H1 (cell line): ENCODE data around the gene SNAPC2. TPM values are rescaled to one million over a fixed set of nuclear protein-coding genes. Genes with fewer than 3 reads are reported as not detected.

ENCODE experiments used
- CTCF ChIA-PET: fragments of 300-600 bp; sonication (Branson Sonifier 250); formaldehyde crosslinking; loops from one replicate; lab custom pipeline; 2021; ENCODE audit not compliant: partially characterized antibody; lab: Charles Lee
- POLR2A ChIA-PET: fragments of 300-600 bp; sonication (Branson Sonifier 250); formaldehyde crosslinking; loops from one replicate; lab custom pipeline; 2021; ENCODE audit warnings: inconsistent platforms; ENCODE audit not compliant: partially characterized antibody; lab: Charles Lee
- DNase-seq, 2 experiments: peaks; one replicate each; pipeline versions ENCODE4 v3.0.0 to v3.0.0-alpha.2; 2010 to 2022; ENCODE audit warnings: low spot score in 2 of 2, low read depth in 1 of 2, mixed read lengths in 1 of 2
- FAIRE-seq: peaks from 2 replicates; lab custom pipeline; 2011; peaks lifted over from hg19 to GRCh38; lab: Jason Lieb, UNC
- H2AFZ ChIP-seq: 2 replicates; pipeline ENCODE4 v1.8.1; 2012; ENCODE audit warnings: low read length, inconsistent platforms
- H2AK5ac ChIP-seq: 2 replicates; pipeline ENCODE4 v1.6.1; 2013; ENCODE audit warnings: low read depth, low read length
- H2BK120ac ChIP-seq: replicated peaks from 2 replicates; pipeline ENCODE3; 2013; ENCODE audit warnings: low read depth, low read length, inconsistent platforms
- H2BK12ac ChIP-seq: 2 replicates; pipeline ENCODE4 v1.6.1; 2013; ENCODE audit warnings: low read depth, low read length
- H2BK15ac ChIP-seq: 2 replicates; pipeline ENCODE4 v1.6.1; 2013; ENCODE audit warnings: low read length
- H2BK20ac ChIP-seq: 2 replicates; pipeline ENCODE4 v1.6.1; 2013; ENCODE audit warnings: low read length
- H2BK5ac ChIP-seq: 2 replicates; pipeline ENCODE4 v1.6.1; 2013; ENCODE audit warnings: low read depth, low read length
- H3K14ac ChIP-seq: 2 replicates; pipeline ENCODE4 v1.6.1; 2013; ENCODE audit warnings: inconsistent platforms; ENCODE audit not compliant: insufficient read length
- H3K18ac ChIP-seq: 2 replicates; pipeline ENCODE4 v1.6.1; 2013; ENCODE audit warnings: low read length; ENCODE audit errors: extremely low read depth
- H3K23ac ChIP-seq: 2 replicates; pipeline ENCODE4 v1.6.1; 2013; ENCODE audit warnings: inconsistent platforms; ENCODE audit not compliant: insufficient read length
- H3K23me2 ChIP-seq: 2 replicates; pipeline ENCODE4 v1.6.1; 2013; ENCODE audit warnings: low read depth, low read length
- H3K27ac ChIP-seq: 2 replicates; pipeline ENCODE4 v1.6.1; 2011; ENCODE audit warnings: low read depth, low read length, inconsistent platforms
- H3K27me3 ChIP-seq, 4 experiments: replicated peaks in 1 of 4; 1 replicate in 1 of 4; 2 replicates in 3 of 4; pipeline versions ENCODE4 v1.6.1 to v1.8.1; 2011 to 2013; ENCODE audit warnings: low read length in 3 of 4, mild to moderate bottlenecking in 3 of 4, inconsistent platforms in 2 of 4, mixed read lengths in 2 of 4, moderate library complexity in 1 of 4; ENCODE audit not compliant: control insufficient read depth in 3 of 4, insufficient read depth in 3 of 4; ENCODE audit errors: extremely low read depth in 1 of 4
- H3K36me3 ChIP-seq, 4 experiments: 2 replicates each; pipeline versions ENCODE4 v1.6.1 to v1.8.1; 2011 to 2013; ENCODE audit warnings: mild to moderate bottlenecking in 4 of 4, low read length in 3 of 4, moderate library complexity in 2 of 4, control low read depth in 1 of 4, inconsistent platforms in 1 of 4; ENCODE audit not compliant: insufficient read depth in 4 of 4, control insufficient read depth in 2 of 4
- H3K4ac ChIP-seq: replicated peaks from 2 replicates; pipeline ENCODE3; 2013; ENCODE audit warnings: low read length, low read depth, mixed read lengths, inconsistent platforms; ENCODE audit not compliant: insufficient read length
- H3K4me1 ChIP-seq, 4 experiments: replicated peaks in 1 of 4; 1 replicate in 1 of 4; 2 replicates in 3 of 4; pipeline versions ENCODE4 v1.6.1 to v1.8.1; 2011 to 2013; ENCODE audit warnings: low read length in 3 of 4, inconsistent platforms in 2 of 4, mixed read lengths in 1 of 4; ENCODE audit not compliant: insufficient read depth in 4 of 4, control insufficient read depth in 3 of 4
- H3K4me2 ChIP-seq, 2 experiments: 2 replicates each; pipeline versions ENCODE4 v1.6.1 to v1.8.1; 2011 to 2013; ENCODE audit warnings: low read depth in 2 of 2, low read length in 2 of 2, control low read depth in 1 of 2, inconsistent platforms in 1 of 2, mild to moderate bottlenecking in 1 of 2; ENCODE audit not compliant: insufficient read depth in 1 of 2
- H3K4me3 ChIP-seq, 4 experiments: fragments of 200-600, 300-600 bp in 1 of 4; sonication (generic), shearing (Covaris generic), sonication (Bioruptor Twin) in 1 of 4; 2 replicates each; pipeline versions ENCODE4 v1.5.1 to v1.8.1; 2011 to 2016; ENCODE audit warnings: low read length in 4 of 4, low read depth in 3 of 4, control low read depth in 2 of 4, inconsistent platforms in 2 of 4, mild to moderate bottlenecking in 2 of 4, mixed read lengths in 1 of 4, moderate library complexity in 1 of 4; ENCODE audit not compliant: insufficient read depth in 2 of 4; ENCODE audit errors: extremely low read depth in 1 of 4
- H3K56ac ChIP-seq: replicated peaks from 2 replicates; pipeline ENCODE3; 2013; ENCODE audit warnings: low read depth, mild to moderate bottlenecking, mixed read lengths, low read length, inconsistent platforms; ENCODE audit not compliant: insufficient read length
- H3K79me1 ChIP-seq: 2 replicates; pipeline ENCODE4 v1.6.1; 2013; ENCODE audit warnings: low read depth, low read length, control low read depth
- H3K79me2 ChIP-seq, 2 experiments: 2 replicates each; pipeline versions ENCODE4 v1.6.1 to v1.8.1; 2012 to 2013; ENCODE audit warnings: low read length in 2 of 2, mild to moderate bottlenecking in 2 of 2, inconsistent platforms in 1 of 2; ENCODE audit not compliant: insufficient read depth in 2 of 2, control insufficient read depth in 1 of 2
- H3K9ac ChIP-seq, 4 experiments: replicated peaks in 1 of 4; 1 replicate in 1 of 4; 2 replicates in 3 of 4; pipeline versions ENCODE4 v1.6.1 to v1.8.1; 2011 to 2013; ENCODE audit warnings: low read depth in 3 of 4, low read length in 3 of 4, control low read depth in 2 of 4, mild to moderate bottlenecking in 2 of 4, moderate library complexity in 2 of 4, inconsistent platforms in 1 of 4; ENCODE audit errors: extremely low read depth in 1 of 4
- H3K9me3 ChIP-seq, 2 experiments: 2 replicates each; pipeline versions ENCODE4 v1.6.1 to v1.8.1; 2012 to 2013; ENCODE audit warnings: mild to moderate bottlenecking in 2 of 2, moderate library complexity in 2 of 2, control low read depth in 1 of 2, inconsistent platforms in 1 of 2, low read depth in 1 of 2, low read length in 1 of 2, mixed read lengths in 1 of 2; ENCODE audit not compliant: insufficient read depth in 2 of 2
- H4K20me1 ChIP-seq, 2 experiments: replicated peaks in 1 of 2; 2 replicates each; pipeline versions ENCODE3 to v1.8.1; 2011 to 2013; ENCODE audit warnings: inconsistent platforms in 2 of 2, low read length in 2 of 2, mild to moderate bottlenecking in 1 of 2; ENCODE audit not compliant: insufficient read depth in 2 of 2, control insufficient read depth in 1 of 2
- H4K5ac ChIP-seq: 2 replicates; pipeline ENCODE4 v1.6.1; 2013; ENCODE audit warnings: low read length, low read depth, mixed read lengths, inconsistent platforms; ENCODE audit not compliant: insufficient read length
- H4K8ac ChIP-seq: 2 replicates; pipeline ENCODE4 v1.8.0; 2013; ENCODE audit warnings: mild to moderate bottlenecking, moderate library complexity, low read length, inconsistent platforms; ENCODE audit not compliant: insufficient read depth; ENCODE audit errors: extremely low read depth
- H4K91ac ChIP-seq: replicated peaks from 2 replicates; pipeline ENCODE3; 2013; ENCODE audit warnings: low read length, mixed read lengths, inconsistent platforms; ENCODE audit not compliant: insufficient read length
- EZH2 ChIP-seq: fragments of 200-600 bp; sonication (generic); IDR thresholded peaks from 2 replicates; pipeline ENCODE4 v1.7.1; 2012; ENCODE audit warnings: low read depth, mild to moderate bottlenecking, moderate library complexity, low read length, inconsistent platforms; ENCODE audit not compliant: severe bottlenecking
- GTF2F1 ChIP-seq: IDR thresholded peaks from 2 replicates; pipeline ENCODE4 v1.6.1; 2012; ENCODE audit warnings: low read depth, low read length, improper control_type of control experiment, borderline replicate concordance
- KDM5A ChIP-seq: fragments of 200-600 bp; IDR thresholded peaks from 2 replicates; pipeline ENCODE4 v1.7.1; 2012; ENCODE audit warnings: mild to moderate bottlenecking, low read length, inconsistent platforms, mixed read lengths
- RAD21 ChIP-seq, 2 experiments: IDR thresholded peaks in 1 of 2; conservative IDR thresholded peaks in 1 of 2; 2 replicates each; pipeline ENCODE4 v1.6.1; 2011; ENCODE audit warnings: low read depth in 2 of 2, low read length in 2 of 2, improper control_type of control experiment in 1 of 2, inconsistent platforms in 1 of 2, mild to moderate bottlenecking in 1 of 2, moderate library complexity in 1 of 2
- RFX5 ChIP-seq: IDR thresholded peaks from 2 replicates; pipeline ENCODE4 v1.6.1; 2011; ENCODE audit warnings: low read depth, low read length, improper control_type of control experiment, borderline replicate concordance
- SIRT6 ChIP-seq: IDR thresholded peaks from one replicate; pipeline ENCODE4 v1.7.1; 2012; ENCODE audit warnings: low read length, inconsistent platforms
- TCF12 ChIP-seq: IDR thresholded peaks from 2 replicates; pipeline ENCODE4 v1.6.1; 2011; ENCODE audit warnings: low read depth, mild to moderate bottlenecking, low read length
- ZNF274 ChIP-seq: IDR thresholded peaks from 2 replicates; pipeline ENCODE4 v1.7.0; 2012; ENCODE audit warnings: low read length, borderline replicate concordance; ENCODE audit errors: extremely low read depth
- WGBS, 2 experiments: shearing (Covaris generic) in 1 of 2; methylation state at CpG; one replicate each; pipeline versions ENCODE4 v1.1.6 to v1.1.7; 2013 to 2015; ENCODE audit warnings: low lambda C conversion rate in 2 of 2, mixed read lengths in 2 of 2, inconsistent platforms in 1 of 2, low coverage in 1 of 2, missing lambda C conversion rate in 1 of 2; ENCODE audit not compliant: insufficient replicate concordance in 2 of 2, insufficient coverage in 1 of 2, insufficient read length in 1 of 2; ENCODE audit errors: extremely low coverage in 1 of 2, missing lambda C conversion rate in 1 of 2; 5-methylcytosine and 5-hydroxymethylcytosine counted together
- polyA plus RNA-seq, 7 experiments: library from polyadenylated mRNA; depleted of rRNA in 3 of 7; stranded (reverse) in 5 of 7; unstranded in 2 of 7; fragments of >200 nt in 5 of 7; fragments of 200-250 nt in 2 of 7; gene quantifications; 1 replicate in 5 of 7; 2 replicates in 1 of 7; 4 replicates in 1 of 7; pipeline versions ENCODE4 v1.2.1 to v1.2.3, GENCODE V29; 2011 to 2013; ENCODE audit warnings: missing spikeins in 2 of 7, mixed read lengths in 2 of 7
- total RNA-seq: library from RNA; stranded (reverse); fragmentation: NEBNext Ultra II Directional; extraction: Animal tissue kit (Norgen Biotek cat#: 25700); gene quantifications from 2 replicates; pipeline ENCODE4 v1.2.1, GENCODE V29; 2021

SNAPC2 gene
- total and polyA plus RNA-seq, 2 of the 8 experiments (the other 6 are each of a cell fraction or from before 2014, with no cell fraction given): 18.2 to 20.3 TPM

DNA sequence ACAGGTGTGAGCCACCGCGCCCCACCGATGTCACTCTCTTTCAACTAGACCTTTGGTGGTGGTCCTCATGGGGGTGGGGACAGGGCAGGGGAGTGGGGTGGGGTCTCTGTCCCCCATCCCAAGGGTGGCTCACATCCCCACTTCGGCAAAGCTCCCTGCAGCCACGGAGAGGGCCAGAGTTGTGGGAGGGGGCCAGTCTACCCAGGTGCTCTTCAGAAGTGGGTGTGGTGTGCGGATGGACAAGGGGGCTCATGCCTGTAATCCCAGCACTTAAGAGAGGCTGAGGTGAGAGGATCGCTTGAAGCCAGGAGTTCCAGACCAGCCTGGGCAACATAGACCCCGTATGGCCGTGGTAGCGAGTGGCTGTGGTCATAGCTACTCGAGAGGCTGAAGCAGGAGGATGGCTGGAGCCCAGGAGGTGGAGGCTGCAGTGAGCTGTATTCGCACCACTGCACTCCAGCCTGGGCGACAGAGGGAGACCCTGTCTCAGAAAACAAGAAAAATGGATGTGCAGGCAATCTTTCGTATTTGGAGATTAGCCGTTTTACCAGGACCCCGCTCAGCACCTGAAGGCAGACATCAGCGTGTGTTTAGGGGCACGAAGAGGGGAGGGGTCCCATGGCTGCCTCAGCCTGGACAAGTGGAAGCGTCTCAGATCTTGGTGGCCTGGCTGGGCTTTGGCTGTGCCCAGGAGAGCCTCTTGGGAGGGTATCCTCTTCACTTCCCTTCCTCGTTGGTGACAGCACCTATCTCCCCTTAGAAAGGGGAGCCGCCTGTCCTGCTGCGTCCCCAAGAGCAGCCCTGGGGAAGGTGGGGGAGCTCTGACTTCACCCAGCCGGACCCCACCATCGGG is 4.7 kb upstream of the SNAPC2 start:
- Histone ChIP-seq H3K79me2 (no peaks in the 10 kb centered on the region), H3K27ac (no peak overlapping the region), H2AFZ (no peak overlapping the region), H2BK120ac (no peak overlapping the region), H3K18ac (no peak overlapping the region; the same call in 1 of the 2 replicates), H4K5ac (no peak overlapping the region), H3K79me1 (no peaks in the 10 kb centered on the region), H3K9me3 (no peaks in the 10 kb centered on the region), H4K91ac (peak overlapping the region; percentile 3), H3K4me2 (peak overlapping the region; percentile 86 to 94), H2BK20ac (no peak overlapping the region), H2BK12ac (no peak overlapping the region), H3K14ac (no peak overlapping the region), H2BK15ac (no peak overlapping the region), H3K36me3 (peaks cover 5 to 23% (median 12%) of the 10 kb centered on the region in 4 experiments; a peak in 4 of 8 replicates), H3K56ac (peak overlapping the region; percentile 59), H3K9ac (no peak overlapping the region), H2BK5ac (no peak overlapping the region), H4K20me1 (peaks cover 2 to 6% of the 10 kb centered on the region in 2 experiments), H3K23ac (no peak overlapping the region), H2AK5ac (0 out of 2 replicates have a peak overlapping the region, but pooled peaks have one; percentile 11), H3K4me3 (peak overlapping the region; percentile 29 to 64 (median 34); a peak in 7 of 8 replicates), H3K23me2 (peaks cover 17% of the 10 kb centered on the region; the same call in 1 of the 2 replicates), H3K27me3 (peaks cover 17 to 45% (median 39%) of the 10 kb centered on the region in 4 experiments; a peak in 6 of 7 replicates), H3K4me1 (peaks cover 0 to 15% (median 8%) of the 10 kb centered on the region in 4 experiments; a peak in 5 of 7 replicates), H3K4ac (no peak overlapping the region), H4K8ac (no peak overlapping the region)
- DNase-seq (no peak), FAIRE-seq (no peak)
- ChIA-PET CTCF (interaction anchor here (0.8 to 9.0 kb wide), 16 partner anchors 7 to 203 kb away, joined by 3 to 112 read pairs (median 6); partner anchors contain the start of genes LRRC8E, MAP2K7, PRR36 and TIMM44), POLR2A (interaction anchor here (0.5 to 10.6 kb wide), 15 partner anchors 11 to 285 kb away, joined by 3 to 106 read pairs (median 4); partner anchors contain the start of genes CTXN1, MAP2K7, PRR36 and TIMM44)
- WGBS, 2 experiments: 70% methylated on average over 22 of the region's 24 CpGs; no CpG with 5 or more reads in 1 of the 2 experiments
- TF ChIP-seq EZH2: no peak
- no peak for TF ChIP-seq RAD21 (IDR thresholded peaks at IDR 0.05 in 1 of 2, conservative IDR thresholded peaks at IDR 0.05 in 1 of 2; ENCODE audit: low read depth in 2 of 2, low read length in 2 of 2)
- no peak for TF ChIP-seq TCF12
- no peak for TF ChIP-seq KDM5A
- TF ChIP-seq SIRT6: no peak
- no peak for TF ChIP-seq ZNF274
- TF ChIP-seq GTF2F1: no peak
- TF ChIP-seq RFX5: no peak
